GM12878 (cell line): Measurements from ENCODE around the gene LRRN4CL. TPM values are rescaled to one million over a fixed set of nuclear protein-coding genes. Genes with fewer than 3 reads are reported as not detected.

Source experiments
- ATAC-seq: fragments of 200-7000 bp; cut with Tn5 transposase; 3 replicates; pipeline ENCODE4 v1.9.1; 2020; ENCODE audit warnings: mild to moderate bottlenecking, moderate library complexity
- BruUV-seq: library from RNA; stranded (reverse); fragments of 400-500 nt; replicated peaks from 2 replicates; lab custom pipeline; 2021; lab: Mats Ljungman, UMichigan
- CTCF ChIA-PET: fragments of 300-600 bp; sonication (Branson Sonifier 250); formaldehyde crosslinking; extraction: SDS; loops from one replicate; lab custom pipeline; 2021; ENCODE audit warnings: inconsistent platforms; lab: Yijun Ruan, JAX
- POLR2A ChIA-PET: fragments of 350-600 bp; formaldehyde crosslinking; extraction: SDS; loops from one replicate; lab custom pipeline; 2021; ENCODE audit warnings: inconsistent platforms; lab: Charles Lee
- RAD21 ChIA-PET: fragments of 300-600 bp; sonication (Branson Sonifier 250); formaldehyde crosslinking; loops from one replicate; lab custom pipeline; 2023; ENCODE audit warnings: antibody characterized with exemption; ENCODE audit not compliant: unreplicated experiment; lab: Charles Lee
- SMC1A ChIA-PET: fragments of 300-600 bp; sonication (Branson Sonifier 250); formaldehyde crosslinking; loops from one replicate; lab custom pipeline; 2023; ENCODE audit not compliant: unreplicated experiment, uncharacterized antibody; lab: Charles Lee
- DNase-seq: peaks from one replicate; pipeline ENCODE4 v3.0.0-alpha.2; 2011; ENCODE audit warnings: low read depth, low spot score
- FAIRE-seq: peaks from 3 replicates; lab custom pipeline; 2011; peaks lifted over from hg19 to GRCh38; lab: Jason Lieb, UNC
- H2AFZ ChIP-seq: 2 replicates; pipeline ENCODE4 v1.6.0; 2011; ENCODE audit warnings: low read depth, low read length, control low read depth; ENCODE audit not compliant: control insufficient read depth
- H3K27ac ChIP-seq: 2 replicates; pipeline ENCODE4 v1.5.1; 2011; ENCODE audit warnings: control low read depth; ENCODE audit not compliant: control insufficient read depth, insufficient read depth
- H3K27me3 ChIP-seq, 2 experiments: replicated peaks in 1 of 2; 2 replicates each; pipeline versions ENCODE4 v1.6.0 to v1.6.1; 2011; ENCODE audit warnings: low read length in 1 of 2; ENCODE audit not compliant: control insufficient read depth in 2 of 2, insufficient read depth in 2 of 2
- H3K36me3 ChIP-seq, 2 experiments: 2 replicates each; pipeline ENCODE4 v1.5.1; 2011; ENCODE audit warnings: low read length in 1 of 2; ENCODE audit not compliant: control insufficient read depth in 2 of 2, insufficient read depth in 2 of 2
- H3K4me1 ChIP-seq: 2 replicates; pipeline ENCODE4 v1.6.1; 2011; ENCODE audit warnings: mild to moderate bottlenecking, low read length, moderate library complexity, mixed read lengths; ENCODE audit not compliant: control insufficient read depth, insufficient read depth
- H3K4me2 ChIP-seq: 2 replicates; pipeline ENCODE4 v1.6.0; 2011; ENCODE audit warnings: control low read depth; ENCODE audit not compliant: control insufficient read depth, insufficient read depth
- H3K4me3 ChIP-seq: fragments of 200-600 bp; sonication (generic); 2 replicates; pipeline ENCODE4 v1.5.1; 2016
- H3K79me2 ChIP-seq: 2 replicates; pipeline ENCODE4 v1.6.0; 2011; ENCODE audit warnings: low read length; ENCODE audit not compliant: control insufficient read depth, insufficient read depth
- H3K9ac ChIP-seq: 2 replicates; pipeline ENCODE4 v1.8.0; 2011; ENCODE audit warnings: low read length, control low read depth, mixed read lengths; ENCODE audit not compliant: control insufficient read depth, insufficient read depth
- H3K9me3 ChIP-seq: replicated peaks from 3 replicates; pipeline ENCODE4 v1.5.1; 2011; ENCODE audit warnings: mild to moderate bottlenecking, low read length; ENCODE audit not compliant: control insufficient read depth, insufficient read depth
- H4K20me1 ChIP-seq: 2 replicates; pipeline ENCODE4 v1.6.0; 2011; ENCODE audit not compliant: control insufficient read depth, insufficient read depth
- CTCF ChIP-seq, 3 experiments: IDR thresholded peaks in 2 of 3; conservative IDR thresholded peaks in 1 of 3; 2 replicates each; pipeline ENCODE4 v1.5.1; 2011; ENCODE audit warnings: low read depth in 3 of 3, low read length in 3 of 3, mild to moderate bottlenecking in 3 of 3, control low read depth in 2 of 3, moderate library complexity in 2 of 3, inconsistent platforms in 1 of 3, mixed read lengths in 1 of 3; ENCODE audit not compliant: control insufficient read depth in 2 of 3, insufficient read depth in 1 of 3; ENCODE audit errors: extremely low read depth in 1 of 3
- IRF3 ChIP-seq: fragments of 450-650 bp; IDR thresholded peaks from 2 replicates; pipeline ENCODE4 v1.6.1; 2014; ENCODE audit warnings: mild to moderate bottlenecking
- PAX5 ChIP-seq: IDR thresholded peaks from 2 replicates; pipeline ENCODE4 v1.6.1; 2011; ENCODE audit warnings: low read depth, low read length, borderline replicate concordance
- TCF3 ChIP-seq: IDR thresholded peaks from 2 replicates; pipeline ENCODE4 v1.6.1; 2012; ENCODE audit warnings: low read depth, mild to moderate bottlenecking, low read length, borderline replicate concordance; ENCODE audit not compliant: insufficient read depth
- TCF7 ChIP-seq: IDR thresholded peaks from 2 replicates; pipeline ENCODE4 v1.6.1; 2014; ENCODE audit warnings: antibody characterized with exemption, borderline replicate concordance
- ZNF217 ChIP-seq: fragments of 450-650 bp; IDR thresholded peaks from 2 replicates; pipeline ENCODE4 v1.6.1; 2017; ENCODE audit warnings: antibody characterized with exemption, mild to moderate bottlenecking
- WGBS: methylation state at CpG from one replicate; pipeline ENCODE4 v1.1.6; 2016; ENCODE audit warnings: low lambda C conversion rate; ENCODE audit not compliant: insufficient replicate concordance, insufficient coverage; ENCODE audit errors: missing lambda C conversion rate; 5-methylcytosine and 5-hydroxymethylcytosine counted together
- in situ Hi-C: fragments of 300-500 bp; cut with MboI; formaldehyde crosslinking; loops from 9 replicates; pipeline ENCODE4 v1.14.3; 2018; ENCODE audit warnings: mixed read lengths
- intact Hi-C: fragments of 100-400 bp; cut with micrococcal nuclease; formaldehyde crosslinking; loops from one replicate; pipeline ENCODE4 v1.14.2; 2022; ENCODE audit not compliant: unreplicated experiment
- polyA plus RNA-seq, 11 experiments: library from polyadenylated mRNA; depleted of rRNA in 4 of 11; unstranded in 6 of 11; stranded (reverse) in 5 of 11; fragments of >200 nt; fragmentation: Nextera tagmentation in 4 of 11; fragmentation: Illumina TruSeq in 1 of 11; extraction: Ambion mirVana in 4 of 11; extraction: Trizol in 1 of 11; gene quantifications; 1 replicate in 1 of 11; 2 replicates in 10 of 11; pipeline versions ENCODE4 v1.2.1 to v1.2.3, GENCODE V29; 2011 to 2016; ENCODE audit warnings: inconsistent platforms in 2 of 11, missing spikeins in 2 of 11, low read depth in 1 of 11
- total RNA-seq, 4 experiments: library from RNA; depleted of rRNA in 3 of 4; stranded (reverse); fragments of >200 nt in 3 of 4; fragmentation: Illumina TruSeq in 1 of 4; extraction: Trizol in 1 of 4; gene quantifications; 2 replicates each; pipeline versions ENCODE4 v1.2.1 to v1.2.3, GENCODE V29; 2013 to 2021
- TF ChIP-seq, protein P1 (sequence below): fragments of 450-650 bp; IDR thresholded peaks from 2 replicates; pipeline ENCODE4 v1.6.1; 2017; ENCODE audit warnings: mild to moderate bottlenecking, moderate library complexity
- TF ChIP-seq, protein P2 (sequence below): IDR thresholded peaks from 2 replicates; pipeline ENCODE4 v1.6.1; 2012; ENCODE audit warnings: low read depth, low read length, improper control_type of control experiment

Gene LRRN4CL
- total and polyA plus RNA-seq, 10 of the 15 experiments (the other 5 are each of a cell fraction or from before 2014, with no cell fraction given): 0.01 to 0.06 TPM; not detected in 8

GRCh38 chr11:62649486-62649885, 39.8 kb downstream of the LRRN4CL start:
- FAIRE-seq: no peak
- Histone ChIP-seq H3K27ac (no peak overlapping the region), H3K27me3 (no peaks in the 10 kb centered on the region), H3K36me3 (peaks cover 5 to 13% of the 10 kb centered on the region in 2 experiments; a peak in 3 of 4 replicates), H4K20me1 (no peaks in the 10 kb centered on the region; the same call in 1 of the 2 replicates)
- CTCF ChIA-PET: interaction anchor here (1.0 to 1.7 kb wide), 3 partner anchors 38 to 225 kb away, joined by 3 to 5 read pairs (median 4); no protein-coding TSS in a partner anchor
- SMC1A ChIA-PET: interaction anchor here (1.0 to 1.4 kb wide), 2 partner anchors 50 to 58 kb away, joined by 4 to 6 read pairs; partner anchors contain the start of gene TUT1
- RAD21 ChIA-PET: no interaction called here
- in situ Hi-C loops: no loop called here
- no peak for TF ChIP-seq TCF3
- no peak for TF ChIP-seq IRF3
- no peak for TF ChIP-seq PAX5
- TF ChIP-seq, protein P1, sequence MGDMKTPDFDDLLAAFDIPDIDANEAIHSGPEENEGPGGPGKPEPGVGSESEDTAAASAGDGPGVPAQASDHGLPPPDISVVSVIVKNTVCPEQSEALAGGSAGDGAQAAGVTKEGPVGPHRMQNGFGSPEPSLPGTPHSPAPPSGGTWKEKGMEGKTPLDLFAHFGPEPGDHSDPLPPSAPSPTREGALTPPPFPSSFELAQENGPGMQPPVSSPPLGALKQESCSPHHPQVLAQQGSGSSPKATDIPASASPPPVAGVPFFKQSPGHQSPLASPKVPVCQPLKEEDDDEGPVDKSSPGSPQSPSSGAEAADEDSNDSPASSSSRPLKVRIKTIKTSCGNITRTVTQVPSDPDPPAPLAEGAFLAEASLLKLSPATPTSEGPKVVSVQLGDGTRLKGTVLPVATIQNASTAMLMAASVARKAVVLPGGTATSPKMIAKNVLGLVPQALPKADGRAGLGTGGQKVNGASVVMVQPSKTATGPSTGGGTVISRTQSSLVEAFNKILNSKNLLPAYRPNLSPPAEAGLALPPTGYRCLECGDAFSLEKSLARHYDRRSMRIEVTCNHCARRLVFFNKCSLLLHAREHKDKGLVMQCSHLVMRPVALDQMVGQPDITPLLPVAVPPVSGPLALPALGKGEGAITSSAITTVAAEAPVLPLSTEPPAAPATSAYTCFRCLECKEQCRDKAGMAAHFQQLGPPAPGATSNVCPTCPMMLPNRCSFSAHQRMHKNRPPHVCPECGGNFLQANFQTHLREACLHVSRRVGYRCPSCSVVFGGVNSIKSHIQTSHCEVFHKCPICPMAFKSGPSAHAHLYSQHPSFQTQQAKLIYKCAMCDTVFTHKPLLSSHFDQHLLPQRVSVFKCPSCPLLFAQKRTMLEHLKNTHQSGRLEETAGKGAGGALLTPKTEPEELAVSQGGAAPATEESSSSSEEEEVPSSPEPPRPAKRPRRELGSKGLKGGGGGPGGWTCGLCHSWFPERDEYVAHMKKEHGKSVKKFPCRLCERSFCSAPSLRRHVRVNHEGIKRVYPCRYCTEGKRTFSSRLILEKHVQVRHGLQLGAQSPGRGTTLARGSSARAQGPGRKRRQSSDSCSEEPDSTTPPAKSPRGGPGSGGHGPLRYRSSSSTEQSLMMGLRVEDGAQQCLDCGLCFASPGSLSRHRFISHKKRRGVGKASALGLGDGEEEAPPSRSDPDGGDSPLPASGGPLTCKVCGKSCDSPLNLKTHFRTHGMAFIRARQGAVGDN: no peak
- TF ChIP-seq ZNF217: no peak
- TF ChIP-seq, protein P2, sequence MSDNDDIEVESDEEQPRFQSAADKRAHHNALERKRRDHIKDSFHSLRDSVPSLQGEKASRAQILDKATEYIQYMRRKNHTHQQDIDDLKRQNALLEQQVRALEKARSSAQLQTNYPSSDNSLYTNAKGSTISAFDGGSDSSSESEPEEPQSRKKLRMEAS: no peak
- TF ChIP-seq CTCF (IDR thresholded peaks at IDR 0.05 in 2 of 3, conservative IDR thresholded peaks at IDR 0.05 in 1 of 3; ENCODE audit: control insufficient read depth in 2 of 3, extremely low read depth in 1 of 3, insufficient read depth in 1 of 3, low read depth in 3 of 3, low read length in 3 of 3): no peak
- TF ChIP-seq TCF7: no peak
- TF ChIP-seq, all 136 proteins: peak for 0
- no TSS peak for BruUV-seq
- 81% methylated on average over 11 of the region's 11 CpGs for WGBS
- no peak overlapping the region for H3K4me2 ChIP-seq
- intact Hi-C loops: no loop called here
- H3K4me3 ChIP-seq: no peak overlapping the region
- H2AFZ ChIP-seq: no peak overlapping the region
- ATAC-seq (no peak), DNase-seq (no peak)
- POLR2A ChIA-PET: interaction anchor here (0.5 to 14.6 kb wide), 9 partner anchors 20 to 235 kb away, joined by 3 to 295 read pairs (median 4); partner anchors contain the start of genes C11orf98, CSKMT, LBHD1 and UQCC3
- peaks cover 9% of the 10 kb centered on the region for H3K4me1 ChIP-seq
- peaks cover 43% of the 10 kb centered on the region for H3K79me2 ChIP-seq
- H3K9ac ChIP-seq: no peak overlapping the region
- H3K9me3 ChIP-seq: no peaks in the 10 kb centered on the region
